HG02763 (cell line): ENCODE data around the gene CAT.

ENCODE experiments used
- ATAC-seq: cut with Tn5 transposase; IDR thresholded peaks from one replicate; pipeline ENCODE4 v1.9.1; 2021; ENCODE audit warnings: mild to moderate bottlenecking, moderate library complexity; ENCODE audit not compliant: unreplicated experiment

CAT gene

GRCh38 chr11:34458525-34458924 is 19.8 kb downstream of the CAT start:
- ATAC-seq = no peak

GRCh38 chr11:34459507-34460162 is 20.9 kb downstream of the CAT start:
- ATAC-seq = no peak

GRCh38 chr11:34460278-34460677 is 21.5 kb downstream of the CAT start:
- no peak for ATAC-seq

GRCh38 chr11:34461215-34461614 is 22.5 kb downstream of the CAT start:
- no peak for ATAC-seq

- ATAC-seq = no peak
Measured at GRCh38 chr11:34464591-34465051, 25.9 kb downstream of the CAT start.

GRCh38 chr11:34466802-34467488 is 28.2 kb downstream of the CAT start:
- no peak for ATAC-seq

GRCh38 chr11:34468209-34468841 is 29.6 kb downstream of the CAT start:
- ATAC-seq = no peak

GRCh38 chr11:34473603-34474169 is 35.0 kb downstream of the CAT start:
- ATAC-seq = no peak

GRCh38 chr11:34475656-34476055 is 36.9 kb downstream of the CAT start:
- ATAC-seq = no peak

- no peak for ATAC-seq
Measured at GRCh38 chr11:34476849-34477248, 38.1 kb downstream of the CAT start.

GRCh38 chr11:34478845-34479663 is 40.3 kb downstream of the CAT start:
- ATAC-seq = no peak

GRCh38 chr11:34480314-34480713 is 41.6 kb downstream of the CAT start:
- ATAC-seq = no peak

- no peak for ATAC-seq
Measured at GRCh38 chr11:34481307-34481706, 42.6 kb downstream of the CAT start.

GRCh38 chr11:34483106-34483874 is 44.6 kb downstream of the CAT start:
- ATAC-seq = no peak

GRCh38 chr11:34487430-34487829 is 48.7 kb downstream of the CAT start:
- no peak for ATAC-seq

GRCh38 chr11:34488855-34489557 is 50.3 kb downstream of the CAT start:
- ATAC-seq = no peak

GRCh38 chr11:34490304-34490703 is 51.6 kb downstream of the CAT start:
- ATAC-seq = no peak

- no peak for ATAC-seq
Measured at GRCh38 chr11:34492806-34493414, 54.2 kb downstream of the CAT start.

GRCh38 chr11:34493468-34493867 is 54.7 kb downstream of the CAT start:
- ATAC-seq = no peak
